COR-L47 (cell line): ENCODE measurements around the gene CARF.
"Not testable (repeated sequence)": the region's sequence is repeated elsewhere in the genome, so short reads cannot be mapped to it uniquely, and the experiment has no call there.

Experiments used
- DNase-seq: peaks from one replicate; lab custom pipeline; 2025; lab: John Stamatoyannopoulos, UW

The CARF gene, protein sequence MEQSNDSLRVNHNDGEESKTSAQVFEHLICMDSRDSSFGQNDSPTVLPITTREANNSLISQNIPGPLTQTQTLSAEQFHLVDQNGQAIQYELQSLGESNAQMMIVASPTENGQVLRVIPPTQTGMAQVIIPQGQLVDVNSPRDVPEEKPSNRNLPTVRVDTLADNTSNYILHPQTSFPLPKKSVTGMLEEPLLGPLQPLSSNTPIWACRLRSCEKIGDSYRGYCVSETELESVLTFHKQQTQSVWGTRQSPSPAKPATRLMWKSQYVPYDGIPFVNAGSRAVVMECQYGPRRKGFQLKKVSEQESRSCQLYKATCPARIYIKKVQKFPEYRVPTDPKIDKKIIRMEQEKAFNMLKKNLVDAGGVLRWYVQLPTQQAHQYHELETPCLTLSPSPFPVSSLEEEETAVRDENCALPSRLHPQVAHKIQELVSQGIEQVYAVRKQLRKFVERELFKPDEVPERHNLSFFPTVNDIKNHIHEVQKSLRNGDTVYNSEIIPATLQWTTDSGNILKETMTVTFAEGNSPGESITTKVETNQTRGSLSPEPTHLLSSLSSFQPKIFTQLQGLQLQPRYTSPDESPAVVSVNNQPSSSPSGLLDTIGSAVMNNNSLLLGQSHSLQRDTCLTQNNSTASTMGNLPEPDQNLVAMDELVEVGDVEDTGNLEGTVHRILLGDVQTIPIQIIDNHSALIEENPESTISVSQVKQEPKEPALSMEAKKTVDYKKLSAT

DNA sequence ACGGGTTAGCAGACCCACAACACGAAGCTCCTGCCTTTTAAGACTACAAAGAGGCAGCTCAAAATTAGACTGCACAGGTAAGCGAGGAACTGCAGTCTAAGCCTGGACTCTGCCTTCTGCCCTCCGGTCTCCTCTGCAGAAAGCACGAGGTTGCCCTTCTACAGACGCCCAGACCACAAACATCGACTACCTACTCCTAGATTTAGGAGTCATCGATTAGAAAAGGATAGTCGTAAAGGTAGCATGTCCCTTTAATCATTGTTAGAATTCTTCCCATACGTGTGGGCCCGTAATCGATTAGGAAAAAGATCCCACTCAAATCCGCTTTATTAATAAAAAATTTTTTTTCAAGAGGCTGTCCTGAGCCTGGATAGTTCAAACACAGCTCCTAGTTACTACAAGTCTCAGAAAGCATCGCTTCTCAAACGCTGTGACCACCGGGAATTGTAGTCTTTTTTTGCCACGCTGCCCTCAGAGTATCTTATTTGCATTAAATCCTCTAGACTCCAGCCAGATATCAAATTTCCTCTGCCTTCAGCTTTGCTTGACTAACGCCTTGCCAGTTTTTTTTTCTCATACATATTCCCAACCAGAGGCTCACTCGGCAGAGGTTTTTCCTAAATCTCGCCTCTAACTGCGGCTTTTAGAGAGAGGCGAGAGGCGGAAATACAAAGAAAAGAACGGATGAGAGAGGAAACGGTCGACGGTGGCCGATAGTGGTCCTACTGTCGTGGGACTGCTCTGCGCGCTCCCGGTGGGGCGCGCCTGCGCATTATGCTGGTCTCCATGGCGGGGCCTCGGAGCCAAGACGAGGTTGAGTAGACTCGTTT is at the start of gene CARF, which contains the start of gene WDR12:
TSS of gene CARF (plus strand) at position 764 of the 830 bp plus-strand sequence. CDS start 29,628 bp downstream, outside the sequence.
TSS of gene WDR12 (minus strand) at position 162 of the 830 bp plus-strand sequence. CDS start 197 bp downstream, outside the sequence.
- DNase-seq, result peak; percentile 94

DNA sequence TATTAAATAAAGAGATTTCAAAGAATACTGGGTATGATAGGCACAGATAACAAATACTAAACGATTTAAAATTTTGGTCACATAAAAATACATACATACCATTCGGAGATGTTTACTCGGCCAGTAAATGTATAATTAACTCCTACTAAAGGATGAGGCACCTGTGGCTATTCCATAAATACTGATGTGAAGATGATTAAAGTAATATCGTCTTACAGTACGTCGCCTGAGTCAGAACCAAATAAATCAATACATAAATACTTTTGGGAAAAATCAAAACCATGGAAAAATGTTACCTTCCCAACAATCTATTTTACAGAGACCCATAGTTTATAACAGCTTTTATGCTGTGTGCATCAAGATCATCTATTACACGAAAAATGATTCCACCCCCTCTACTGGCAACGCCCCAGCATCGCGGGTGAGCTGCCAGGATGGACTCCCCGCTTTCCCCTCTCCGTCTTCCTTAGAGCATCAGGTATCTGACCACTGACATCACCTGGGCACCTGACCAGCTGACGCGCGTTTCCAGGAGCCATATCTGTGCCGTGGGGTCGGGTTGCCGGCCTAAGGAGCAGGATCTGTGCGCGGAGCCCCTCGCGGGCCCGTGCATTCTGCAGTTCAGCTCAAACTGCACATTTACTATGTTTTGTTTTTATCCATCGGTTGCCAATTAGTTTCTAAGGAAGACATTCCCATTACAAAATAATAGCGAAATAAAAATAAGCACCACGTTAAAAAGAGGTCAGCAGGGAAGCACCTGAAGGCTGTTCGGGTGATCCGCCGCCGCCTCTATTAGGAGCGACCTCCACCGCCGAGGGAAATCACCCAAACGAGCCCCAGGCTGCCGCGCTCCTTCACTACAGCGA is 41.4 kb upstream of the CARF start:
- DNase-seq, result peak; percentile 93

DNA sequence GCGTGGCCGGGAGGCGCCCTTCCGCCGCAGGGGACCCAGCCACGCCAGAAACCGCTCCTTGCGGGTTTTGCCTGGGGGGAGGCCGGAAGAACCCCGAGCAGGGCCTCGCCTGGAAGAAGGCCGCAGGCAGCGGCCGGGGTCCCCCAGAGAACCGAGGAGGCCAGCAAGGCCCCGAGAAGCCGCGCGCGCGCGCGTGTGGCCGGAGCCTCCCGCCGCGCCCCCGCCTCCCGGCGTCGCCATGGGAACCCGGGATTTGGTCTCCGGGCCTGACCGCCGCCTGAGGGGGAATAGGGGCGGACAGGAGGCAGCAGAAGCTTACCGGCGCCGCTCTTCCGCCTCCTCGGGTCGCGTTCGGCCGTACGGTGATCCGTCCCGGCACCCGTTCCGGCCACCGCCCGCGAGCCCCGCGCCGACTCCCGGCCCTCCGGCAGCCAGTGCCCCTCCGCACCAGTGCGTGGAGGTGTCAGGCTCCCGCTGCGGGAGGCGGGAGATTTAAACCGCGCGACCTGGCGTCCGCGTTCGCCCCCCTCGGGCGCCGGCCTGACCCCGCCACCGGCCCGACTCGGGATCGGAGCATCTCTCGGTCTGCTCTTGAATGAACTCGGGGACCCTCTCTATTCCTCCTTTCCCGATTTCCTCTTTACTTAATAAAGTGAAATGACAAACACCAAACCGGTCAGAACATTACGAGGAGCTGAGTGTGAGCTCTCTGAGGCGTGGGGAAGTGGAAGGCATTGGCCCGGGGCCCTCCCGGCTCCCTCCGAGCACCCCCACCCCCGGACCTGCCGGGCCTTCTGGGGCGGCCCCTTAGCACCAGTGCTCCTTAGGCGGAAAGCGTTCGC is 40.6 kb upstream of the CARF start, which contains the start of gene ICA1L:
TSS of gene ICA1L (minus strand) at position 467 of the 842 bp plus-strand sequence. CDS start 42,757 bp downstream, outside the sequence.
- peak; percentile 72 for DNase-seq

DNA sequence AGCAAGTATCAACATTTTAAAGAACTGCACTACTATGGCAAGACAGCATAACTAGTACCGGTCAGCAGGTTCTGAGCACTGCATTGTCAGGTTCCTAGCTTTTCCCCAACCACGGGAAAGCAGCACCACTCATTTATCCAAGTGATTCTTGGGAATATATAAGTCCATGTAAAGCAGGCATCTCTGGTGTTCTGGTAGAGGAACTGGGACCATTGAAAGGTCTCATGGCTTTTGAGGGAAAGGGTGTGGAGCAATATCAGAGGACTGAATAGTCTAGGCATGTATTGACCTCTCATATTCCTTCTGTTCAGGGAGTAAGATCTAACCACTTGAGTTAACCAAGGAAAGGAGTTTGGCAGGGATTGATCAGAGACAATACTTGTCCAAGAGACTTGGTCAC is 34.4 kb upstream of the CARF start:
- DNase-seq, result no peak

DNA sequence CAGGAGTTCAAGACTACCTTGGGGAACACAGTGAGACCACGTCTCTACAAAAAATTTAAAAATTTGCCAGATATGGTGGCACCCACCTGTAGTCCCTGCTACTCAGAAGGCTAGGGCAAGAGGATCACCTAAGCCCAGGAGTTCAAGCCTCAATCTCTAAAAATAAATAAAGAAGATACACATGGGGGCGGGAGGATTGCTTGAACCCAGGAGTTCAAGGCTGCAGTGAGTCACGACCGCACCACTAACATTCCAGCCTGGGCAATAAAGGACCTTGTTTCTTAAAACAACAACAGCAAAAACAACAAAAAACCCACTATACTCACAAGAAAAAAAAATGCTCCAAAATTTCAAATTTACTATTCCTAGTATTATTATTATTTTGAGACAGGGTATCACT is 30.5 kb upstream of the CARF start:
- DNase-seq, result no peak

DNA sequence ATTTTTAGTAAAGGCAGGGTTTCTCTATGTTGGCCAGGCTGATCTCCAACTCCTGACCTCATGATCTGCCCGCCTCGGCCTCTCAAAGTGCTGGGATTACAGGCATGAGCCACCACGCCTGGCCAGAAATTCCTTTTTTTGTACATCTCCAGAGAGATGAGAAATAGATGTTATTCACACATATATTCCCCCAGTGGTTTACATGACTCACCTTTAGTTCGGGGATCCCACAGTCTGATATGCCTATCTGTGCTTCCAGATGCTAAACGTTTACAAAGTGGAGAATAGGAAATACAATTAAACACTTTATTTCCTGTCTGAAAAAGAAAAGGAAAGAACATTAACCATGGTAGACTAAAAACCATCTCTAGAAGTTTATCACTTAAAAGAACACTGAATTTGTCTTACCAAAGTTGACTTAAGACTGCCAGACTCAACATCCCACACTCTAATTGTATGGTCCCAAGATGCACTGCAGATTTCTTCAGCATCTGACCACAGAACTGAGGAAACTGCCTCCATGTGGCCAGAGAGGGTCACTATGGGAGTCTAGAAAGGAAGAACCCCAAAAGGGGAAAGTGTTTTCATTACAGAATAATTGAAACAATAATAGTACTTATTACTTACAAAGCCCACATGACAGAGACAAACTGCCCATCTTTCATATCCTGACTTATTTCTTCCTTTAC is 27.9 kb upstream of the CARF start:
- DNase-seq, result no peak

DNA sequence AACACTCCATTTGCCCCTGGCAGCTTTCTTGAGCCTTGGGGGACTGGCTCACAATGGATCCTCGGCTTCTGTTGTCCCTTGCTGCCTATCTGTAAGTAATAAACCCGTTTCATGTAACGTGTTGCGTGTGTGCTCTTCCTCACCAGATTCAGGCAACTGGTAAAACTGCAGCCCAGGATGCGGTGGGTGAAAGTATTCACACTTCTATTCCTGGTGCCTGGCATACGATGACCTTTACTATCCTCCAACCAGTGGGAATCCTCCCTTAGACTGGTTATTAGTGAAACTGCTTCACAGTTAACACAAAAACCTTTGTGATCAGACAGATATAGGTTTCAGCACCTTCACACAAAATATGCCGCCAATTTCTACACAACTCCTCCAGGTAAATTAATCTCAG is 26.9 kb upstream of the CARF start:
- no peak for DNase-seq

DNA sequence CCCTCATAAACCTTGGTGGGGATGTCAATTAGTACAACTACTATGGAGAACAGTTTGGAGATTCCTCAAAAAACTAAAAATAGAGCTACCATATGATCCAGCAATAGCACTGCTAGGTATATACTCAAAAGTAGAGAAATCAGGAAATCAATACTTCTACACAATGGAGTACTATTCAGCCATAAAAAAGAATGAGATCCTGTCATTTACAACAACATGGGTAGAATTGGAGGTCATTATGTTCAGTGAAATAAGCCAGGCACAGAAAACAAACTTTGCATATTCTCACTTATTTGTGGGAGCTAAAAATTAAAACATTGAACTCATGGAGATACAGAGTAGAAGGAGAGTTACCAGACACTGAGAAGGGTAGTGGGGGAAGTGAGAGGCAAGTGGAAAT is 6.6 kb upstream of the CARF start:
- DNase-seq, result not testable (repeated sequence)

DNA sequence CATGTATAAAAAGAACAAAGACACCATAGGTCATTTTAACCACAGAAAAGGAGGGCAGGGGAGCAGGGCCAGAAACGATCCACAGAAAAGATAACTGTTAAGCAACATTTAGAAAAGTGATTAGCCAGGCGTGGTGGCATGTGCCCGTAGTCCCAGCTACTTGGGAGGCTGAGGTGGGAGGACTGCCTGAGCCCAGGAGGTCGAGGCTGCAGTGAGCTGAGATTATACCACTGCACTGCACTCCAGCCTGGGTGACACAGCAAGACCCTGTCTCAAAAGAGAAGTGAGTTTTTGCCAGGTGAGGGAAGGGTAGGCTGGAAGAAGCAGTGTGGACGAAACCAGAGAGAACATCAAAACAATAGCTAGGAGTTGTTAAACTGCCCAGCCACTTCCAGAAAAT is 3.9 kb upstream of the CARF start:
- DNase-seq, result no peak

DNA sequence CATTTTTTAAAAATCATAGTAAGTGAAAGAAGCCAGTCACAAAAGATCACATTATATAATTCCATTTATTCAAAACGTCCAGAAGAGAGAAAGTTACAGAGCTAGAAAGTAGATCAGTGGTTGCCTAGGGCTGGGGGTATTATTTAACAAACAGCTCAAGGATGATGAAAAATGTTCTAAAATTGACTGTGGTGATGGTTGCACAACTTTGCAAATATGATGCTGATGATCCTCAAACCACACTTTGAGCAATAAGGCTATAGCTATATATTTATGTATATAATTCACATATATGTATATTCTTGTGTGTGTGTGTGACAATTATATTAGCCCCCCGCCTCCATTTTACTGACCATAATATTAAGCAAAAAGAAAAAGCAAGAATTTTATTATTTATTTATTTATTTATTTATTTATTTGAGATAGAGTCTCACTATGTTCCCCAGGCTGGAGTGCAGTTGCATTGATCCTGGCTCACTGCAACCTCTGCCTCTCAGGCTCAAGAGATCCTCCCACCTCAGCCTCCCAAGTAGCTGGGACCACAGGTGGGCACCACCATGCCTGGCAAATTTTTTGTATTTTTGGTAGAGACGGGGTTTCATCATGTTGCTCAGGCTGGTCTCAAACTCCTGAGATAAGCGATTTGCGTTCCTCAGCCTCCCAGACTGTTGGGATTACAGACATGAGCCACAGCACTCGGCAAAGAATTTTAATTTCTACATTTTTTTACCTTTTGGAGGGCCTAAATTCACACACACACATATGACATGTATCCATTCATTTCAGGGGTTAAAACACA is 2.5 kb upstream of the CARF start:
- DNase-seq, result no peak

DNA sequence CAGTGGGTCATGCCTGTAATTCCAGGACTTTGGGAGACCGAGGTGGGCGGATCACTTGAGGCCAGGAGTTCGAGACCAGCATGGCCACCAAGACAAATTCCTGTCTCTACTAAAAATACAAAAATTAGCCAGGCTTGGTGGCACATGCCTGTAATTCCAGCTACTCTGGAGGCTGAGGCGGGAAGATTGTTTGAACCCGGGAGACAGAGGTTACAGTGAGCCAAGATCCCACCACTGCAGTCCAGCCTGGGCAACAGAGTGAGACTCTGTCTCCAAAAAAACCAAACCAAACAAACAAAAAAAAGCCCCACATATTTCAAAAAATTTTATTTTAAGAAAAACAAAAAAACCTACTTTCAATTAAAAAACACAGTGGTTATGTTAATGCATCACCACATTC is 1.8 kb upstream of the CARF start:
- DNase-seq, result not testable (repeated sequence)

DNA sequence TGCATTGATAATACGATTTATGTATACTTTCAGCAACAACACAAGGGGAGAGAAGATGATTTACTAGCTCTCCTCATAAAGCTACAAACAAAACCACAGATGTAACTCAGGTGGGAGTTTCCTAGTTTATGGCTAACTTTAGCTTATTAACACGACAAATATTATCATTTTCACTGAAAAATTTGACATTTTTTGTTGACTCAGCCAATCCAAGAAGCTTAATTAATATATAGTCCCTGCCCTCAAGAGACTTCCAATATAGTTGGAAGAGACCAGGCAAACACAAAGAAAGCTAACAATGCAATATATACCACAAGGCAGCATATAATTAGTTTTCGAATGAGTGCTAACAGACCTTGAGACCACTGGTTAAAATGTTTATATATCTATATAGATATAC is 1.4 kb upstream of the CARF start:
- no peak for DNase-seq

DNA sequence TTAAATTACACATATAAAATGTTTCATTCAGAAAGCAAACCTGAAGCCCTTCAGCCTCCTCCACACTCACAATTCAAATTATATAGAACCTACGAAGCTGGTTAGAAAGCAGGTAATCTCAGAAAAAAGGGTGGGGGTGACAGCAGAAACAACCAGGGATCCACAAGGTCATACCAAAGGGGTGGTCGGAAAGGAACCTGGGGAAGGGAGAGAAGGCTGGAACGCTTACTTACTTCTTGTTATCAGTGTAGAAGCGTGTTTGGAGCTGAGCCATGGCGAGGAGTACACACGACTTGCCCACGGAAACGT is 918 bp upstream of the CARF start:
- DNase-seq, result no peak

DNA sequence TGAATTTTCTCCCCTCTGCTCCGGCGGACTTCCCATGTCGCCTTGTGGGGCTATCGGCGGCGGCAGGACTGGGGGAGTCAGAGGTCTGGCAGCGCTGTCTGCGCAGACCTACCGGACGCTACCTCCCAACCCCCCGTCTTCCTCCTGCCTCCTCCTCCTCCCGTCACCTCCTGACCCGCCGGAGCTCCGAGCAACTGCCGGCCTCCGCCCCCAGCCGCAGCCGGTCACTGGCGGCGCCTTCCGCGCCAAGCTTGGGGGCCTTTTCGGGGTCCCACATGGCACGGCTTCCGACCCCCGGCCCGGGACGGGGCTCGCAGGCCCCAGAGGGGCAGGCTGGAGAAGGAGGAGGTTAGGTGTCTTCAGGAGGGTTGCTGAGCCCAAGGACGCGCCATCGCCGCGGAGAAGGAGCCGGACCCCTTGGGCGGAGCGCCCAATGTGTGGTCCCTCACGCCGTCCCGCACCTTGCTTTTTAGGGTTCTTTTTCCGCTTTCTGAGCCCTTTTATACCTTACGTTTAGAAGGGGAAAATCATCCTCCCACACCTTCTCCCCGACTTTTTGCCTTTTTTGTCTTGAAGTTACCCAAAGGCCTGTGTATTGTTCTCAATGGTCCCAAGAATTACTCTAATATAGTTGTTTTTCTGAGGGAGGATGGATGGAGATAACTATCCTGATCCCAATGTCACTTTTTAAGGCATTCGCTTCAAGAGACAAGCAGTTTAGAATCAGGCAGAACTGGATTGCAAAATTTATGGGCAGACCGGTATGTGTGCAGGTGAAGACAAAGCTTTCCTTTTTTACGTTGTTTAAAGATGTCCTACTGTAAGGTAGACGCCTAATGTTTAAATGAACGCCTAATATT is 497 bp downstream of the CARF start:
- DNase-seq, result not testable (repeated sequence)

DNA sequence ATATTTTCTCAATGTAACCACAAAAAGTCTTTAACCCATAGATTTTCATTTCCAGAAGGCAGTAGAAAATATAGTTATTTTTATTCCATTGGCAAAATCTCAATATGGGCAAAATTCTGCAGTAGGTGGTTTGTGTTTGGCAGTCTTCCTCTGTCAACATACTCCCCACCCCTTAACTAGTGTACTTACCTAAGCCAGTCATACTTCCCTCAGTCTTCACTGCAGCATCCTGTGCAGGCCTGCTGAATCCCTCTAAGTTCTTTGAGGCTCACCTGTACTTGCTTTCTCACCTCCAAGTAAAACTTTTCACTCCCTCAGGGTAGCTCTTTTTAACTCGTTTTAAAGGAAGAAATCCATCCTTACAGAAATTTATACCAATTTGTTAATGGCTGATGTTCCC is 6.8 kb downstream of the CARF start:
- no peak for DNase-seq

DNA sequence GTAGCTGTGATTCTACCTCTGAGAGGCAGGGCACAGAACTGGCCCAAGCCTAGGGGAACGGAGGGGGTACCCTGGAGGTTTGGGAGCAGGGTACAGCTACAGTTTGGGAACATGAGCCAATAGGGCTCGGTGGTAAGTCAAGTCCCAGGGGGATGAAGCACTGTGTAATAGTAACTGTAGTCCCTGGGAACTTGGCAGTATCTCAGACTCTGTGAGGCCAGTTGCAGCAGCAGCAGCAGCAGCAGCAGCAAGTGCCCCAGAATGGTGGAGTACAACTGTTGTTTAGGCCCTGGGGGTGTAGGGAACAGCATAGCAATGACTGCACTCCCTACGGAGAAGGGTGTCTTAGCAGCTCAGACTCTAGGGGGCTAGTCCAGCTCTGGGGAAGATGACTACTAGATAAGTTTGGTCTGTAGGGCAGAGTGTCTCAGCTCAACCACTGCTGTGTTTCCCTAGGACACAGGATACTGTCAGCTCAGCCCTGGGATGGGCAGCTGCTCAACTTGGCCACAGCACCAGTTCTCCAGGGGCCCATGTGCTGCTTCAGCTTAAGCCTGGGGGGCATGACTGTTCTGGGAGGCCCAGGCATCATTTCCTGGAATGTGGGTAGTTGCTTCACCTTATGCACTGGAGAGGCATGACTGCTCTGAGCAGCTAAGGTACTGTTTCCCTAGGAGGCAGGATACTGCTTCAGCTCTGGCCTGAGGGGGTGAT is 20.5 kb downstream of the CARF start:
- no peak for DNase-seq

DNA sequence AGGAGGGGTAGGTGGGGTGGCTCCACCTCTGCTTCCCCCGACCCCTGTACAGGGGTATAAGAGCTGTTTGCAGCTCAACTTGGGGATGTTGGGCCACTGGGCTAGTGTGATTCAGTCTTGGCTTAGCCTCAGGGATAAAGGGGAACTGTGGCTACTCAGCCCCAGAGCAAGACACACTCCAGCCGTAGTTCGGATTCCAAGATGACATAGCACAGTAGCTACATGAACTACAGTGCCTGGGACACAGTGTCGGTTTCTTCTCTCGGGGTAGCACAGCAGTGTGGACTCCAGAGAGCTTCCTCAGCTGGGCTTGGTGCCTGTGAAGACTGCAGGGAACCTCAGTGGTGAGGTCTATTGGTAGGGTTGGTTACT is 21.1 kb downstream of the CARF start:
- DNase-seq, result no peak
